HT-29 (cell line): ENCODE results near the gene TSSC4. TPM values are rescaled to one million over a fixed set of nuclear protein-coding genes. Genes with fewer than 3 reads are reported as not detected.
"Not testable (repeated sequence)": the region's sequence is repeated elsewhere in the genome, so short reads cannot be mapped to it uniquely, and the experiment has no call there.

ENCODE experiments used
- DNase-seq: peaks from one replicate; pipeline ENCODE4 v3.0.0-alpha.2; 2015; ENCODE audit warnings: low spot score
- total RNA-seq: library from RNA; depleted of rRNA; stranded (reverse); fragments of >200 nt; shearing (Covaris generic); gene quantifications from 2 replicates; pipeline ENCODE4 v1.2.3, GENCODE V29; 2014; rRNA removed

TSSC4 gene
- 114 and 126 TPM in 2 replicates for total RNA-seq

GRCh38 chr11:2400069-2400761 lies at the start of gene TSSC4:
TSSC4 (plus strand) TSS chr11:2400750; CDS start chr11:2402634, 1,884 bp downstream.
- DNase-seq = peak; percentile 100

GRCh38 chr11:2351701-2352100 lies 48.8 kb upstream of the TSSC4 start:
- no peak for DNase-seq

- DNase-seq = no peak
These were observed 48.1 kb upstream of the TSSC4 start for GRCh38 chr11:2352420-2352819.

- no peak for DNase-seq
These were observed 45.4 kb upstream of the TSSC4 start for GRCh38 chr11:2355000-2355644.

- no peak for DNase-seq
These were observed 43.3 kb upstream of the TSSC4 start for GRCh38 chr11:2357246-2357645.

DNA sequence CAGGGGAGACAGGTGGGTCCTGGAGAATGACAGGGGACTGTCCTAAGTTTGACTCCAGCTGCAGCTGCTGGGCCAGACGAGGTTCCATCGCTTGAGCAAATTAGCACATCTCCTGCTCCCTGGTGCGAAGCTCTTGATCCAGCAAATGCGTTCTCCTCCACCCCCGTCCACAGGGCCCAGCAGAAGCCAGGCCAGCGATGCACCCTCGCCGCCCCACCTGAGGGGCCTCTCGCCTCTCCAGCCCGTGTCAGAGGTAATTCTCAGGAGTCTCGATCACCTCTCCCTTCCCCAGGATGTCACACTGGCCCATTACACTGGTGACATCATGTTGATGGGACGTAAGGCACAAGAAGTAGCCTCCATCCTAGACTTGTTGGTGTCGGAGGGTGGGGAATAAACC lies 42.9 kb upstream of the TSSC4 start:
- not testable (repeated sequence) for DNase-seq

- DNase-seq = no peak
These were observed 41.7 kb upstream of the TSSC4 start for GRCh38 chr11:2358754-2359442.

- DNase-seq = no peak
These were observed 41.0 kb upstream of the TSSC4 start for GRCh38 chr11:2359557-2359956.

- DNase-seq = no peak
These were observed 40.4 kb upstream of the TSSC4 start for GRCh38 chr11:2360081-2360642.

DNA sequence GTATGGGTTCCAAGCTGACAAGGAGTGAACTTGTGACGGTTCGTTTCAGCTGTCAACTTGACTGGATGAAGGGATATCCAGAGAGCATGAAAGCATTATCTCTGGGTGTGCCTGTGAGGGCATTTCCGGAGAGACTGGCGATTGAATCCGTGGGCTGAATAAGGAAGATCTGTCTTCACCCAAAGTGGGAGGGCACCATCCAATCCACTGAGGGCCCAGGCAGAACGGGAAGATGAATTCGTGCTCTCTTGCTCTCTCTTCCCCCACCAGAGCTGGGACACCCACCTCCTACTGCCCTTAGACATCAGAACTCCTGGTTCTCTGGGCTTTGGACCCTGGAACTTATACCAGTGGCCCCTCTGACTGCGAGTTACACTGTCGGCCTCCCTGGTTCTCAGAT lies 39.0 kb upstream of the TSSC4 start:
- no peak for DNase-seq

DNA sequence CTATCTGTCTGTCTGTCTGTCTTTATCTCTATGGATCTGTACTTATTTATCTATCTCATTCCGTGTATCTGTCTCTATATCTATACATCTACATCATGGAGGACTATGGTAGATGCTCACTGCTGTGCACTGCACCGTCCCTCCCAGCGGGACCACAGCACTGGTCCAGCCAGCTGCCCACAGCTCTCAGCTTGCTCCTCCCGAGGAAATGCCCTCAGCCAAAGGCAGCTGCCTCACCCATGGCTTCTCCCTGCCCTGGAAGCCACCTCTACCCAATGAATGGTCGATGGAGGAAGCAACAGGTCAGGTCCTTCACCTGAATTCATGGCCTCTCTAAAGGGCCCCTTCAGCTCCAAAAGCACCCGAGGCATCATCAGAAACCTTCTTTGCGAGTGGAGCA lies 38.1 kb upstream of the TSSC4 start:
- DNase-seq = no peak

DNA sequence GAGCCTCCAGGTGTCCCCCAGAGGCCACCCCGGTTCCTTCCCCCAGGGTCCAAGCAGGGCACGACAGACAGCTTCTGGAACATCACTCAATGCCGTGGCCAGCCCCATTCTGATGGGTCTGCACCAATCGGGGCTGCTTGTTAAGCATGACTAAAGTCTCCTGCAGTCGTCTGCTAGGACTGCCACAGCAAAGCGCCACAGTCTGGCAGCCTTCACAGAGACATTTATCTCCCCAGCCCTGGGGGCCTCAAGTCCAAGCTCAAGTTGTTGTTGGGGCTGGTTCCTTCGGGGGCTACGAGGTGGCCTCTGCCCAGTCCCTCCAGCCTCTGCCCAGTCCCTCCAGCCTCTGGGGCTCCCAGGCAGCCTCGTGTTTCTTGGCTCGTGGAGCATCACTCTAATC lies 37.4 kb upstream of the TSSC4 start:
- no peak for DNase-seq

DNA sequence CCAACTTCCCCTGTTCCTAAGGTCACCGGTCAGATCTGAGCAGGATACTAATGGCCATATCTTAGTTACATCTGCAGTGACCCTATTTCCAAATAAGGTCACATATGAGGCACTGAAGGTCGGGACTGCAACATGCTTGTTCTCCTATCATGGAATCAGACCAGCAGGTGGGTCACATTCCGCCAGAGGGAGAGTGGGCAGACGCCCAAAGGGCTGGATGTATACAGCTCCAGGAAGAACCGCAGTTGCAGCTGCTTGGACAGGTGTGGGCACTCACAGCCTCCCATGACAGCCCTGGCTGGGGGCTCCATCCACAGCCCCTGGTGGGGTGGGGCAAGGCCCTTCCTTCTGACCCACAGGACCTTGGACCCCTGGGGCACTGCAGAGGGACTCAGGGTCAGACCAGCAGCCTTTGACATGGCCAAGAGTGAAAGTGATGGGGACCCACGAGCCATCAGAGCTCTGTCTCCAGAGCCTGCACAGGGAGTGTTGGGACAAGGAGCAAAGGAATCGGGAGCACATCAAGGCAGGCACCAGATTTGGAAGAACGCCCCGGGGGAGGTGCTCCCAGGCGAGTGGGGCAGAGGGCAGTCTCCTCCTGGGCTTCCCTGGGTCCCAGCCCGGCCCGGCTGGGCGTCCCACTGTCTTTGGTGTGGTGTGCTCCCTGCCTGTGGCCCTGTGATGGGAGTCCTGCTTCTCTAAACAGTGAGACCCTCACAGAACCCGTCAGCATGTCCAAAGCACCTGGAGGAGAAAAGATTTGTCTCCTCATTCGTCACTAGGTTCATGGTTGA lies 36.8 kb upstream of the TSSC4 start:
- DNase-seq = no peak

- not testable (repeated sequence) for DNase-seq
These were observed 36.2 kb upstream of the TSSC4 start for GRCh38 chr11:2364386-2364785.

DNA sequence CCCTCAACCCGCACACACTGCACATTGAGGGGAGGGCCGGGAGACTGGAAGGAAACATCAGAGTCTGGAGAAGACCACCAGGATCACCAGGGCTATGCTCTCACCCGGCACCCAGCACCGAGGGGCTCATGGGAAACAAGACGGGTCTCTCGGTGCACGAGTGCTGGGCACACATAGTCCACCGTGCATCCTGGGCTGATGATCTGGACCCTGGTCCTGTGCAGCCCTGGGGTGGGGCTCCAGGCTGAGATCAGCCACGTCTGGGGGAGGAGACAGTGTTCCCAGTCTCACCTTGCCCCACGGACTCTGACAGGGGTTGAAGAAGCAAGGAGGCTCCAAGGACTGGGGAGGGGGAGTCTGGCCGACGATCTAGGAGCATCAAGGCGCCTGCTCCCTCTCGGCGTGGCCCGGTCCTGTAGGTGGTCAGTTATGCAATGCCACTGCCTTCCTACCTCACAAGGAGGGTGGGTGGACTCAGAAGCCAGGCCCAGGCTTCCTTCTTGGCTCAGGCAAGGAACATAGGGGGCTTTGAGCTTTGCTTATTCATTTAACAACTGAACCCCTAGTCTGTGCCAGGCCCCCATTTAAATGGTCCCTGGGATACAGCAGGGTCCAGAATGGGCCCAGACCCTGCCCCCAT lies 34.9 kb upstream of the TSSC4 start:
- DNase-seq = no peak

GRCh38 chr11:2366276-2366675 lies 34.3 kb upstream of the TSSC4 start:
- DNase-seq = no peak

GRCh38 chr11:2366733-2367132 lies 33.8 kb upstream of the TSSC4 start:
- DNase-seq = no peak

DNA sequence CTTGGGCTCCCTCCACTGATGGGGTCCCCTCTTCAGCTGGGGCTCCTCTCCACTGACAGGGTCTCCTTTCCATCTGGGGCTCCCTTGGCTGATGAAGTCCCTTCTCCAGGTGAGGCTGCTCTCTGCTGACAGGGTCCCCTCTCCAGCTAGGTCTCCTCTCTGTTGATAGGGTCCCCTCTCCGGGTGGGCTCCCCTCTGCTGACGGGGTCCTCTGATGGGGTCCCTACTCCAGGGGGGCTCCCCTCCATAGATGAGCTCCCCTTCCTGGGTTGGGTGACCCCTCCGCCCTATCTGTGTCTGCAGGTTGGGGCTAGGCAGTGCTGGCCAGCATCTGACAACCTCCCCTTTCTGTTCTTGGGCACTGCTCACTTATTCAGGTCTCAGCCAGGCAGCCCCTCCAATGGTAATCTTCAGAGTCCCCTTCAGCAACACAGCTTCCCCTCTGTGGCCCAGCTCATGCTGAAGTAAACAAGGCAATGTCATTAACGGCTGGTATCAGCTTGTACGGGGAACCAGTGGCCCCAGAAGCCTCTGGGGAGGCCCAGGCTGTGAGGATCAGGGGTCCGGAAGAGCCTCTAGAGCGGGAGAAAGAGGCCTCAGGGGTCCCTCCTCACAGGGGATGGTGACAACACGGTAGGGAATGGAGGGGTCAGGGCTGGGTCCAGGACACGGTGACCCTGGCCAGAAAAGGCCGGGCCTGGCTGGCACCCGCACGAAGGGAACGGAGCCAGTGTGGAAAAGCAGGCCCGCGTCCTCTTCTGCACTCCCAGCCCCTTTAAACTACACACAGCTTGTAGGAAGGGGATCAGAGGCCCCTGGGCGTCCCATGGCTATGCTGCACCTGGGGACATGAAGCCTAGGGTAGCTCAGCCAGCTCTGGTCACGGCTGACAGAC lies 33.0 kb upstream of the TSSC4 start:
- no peak for DNase-seq

GRCh38 chr11:2368178-2368850 lies 32.2 kb upstream of the TSSC4 start:
- DNase-seq = no peak

DNA sequence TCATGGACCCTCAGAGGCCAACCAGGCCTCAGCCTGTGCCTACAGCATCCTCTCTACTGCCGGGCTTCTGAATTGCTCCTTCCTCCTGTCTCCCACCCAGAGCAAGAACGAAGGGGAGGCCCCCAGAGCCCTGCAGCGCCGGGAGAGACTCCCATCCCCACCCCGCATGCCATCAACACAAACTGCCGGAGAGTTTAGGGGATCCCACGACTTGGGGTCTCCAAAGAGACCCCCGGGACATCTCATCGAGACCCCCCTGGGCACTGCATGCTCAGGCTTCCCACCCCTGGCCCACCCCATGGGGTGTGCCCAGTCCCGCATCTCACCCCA lies 31.7 kb upstream of the TSSC4 start:
- no peak for DNase-seq
